MCF 10A (cell line): ENCODE results near the gene HDAC11. TPM values are rescaled to one million over a fixed set of nuclear protein-coding genes. Genes with fewer than 3 reads are reported as not detected.

ENCODE experiments used
- BruUV-seq: library from RNA; stranded (reverse); fragments of 400-500 nt; replicated peaks from 2 replicates; lab custom pipeline; 2021; lab: Mats Ljungman, UMichigan
- CTCF ChIA-PET: fragments of 300-600 bp; sonication (Branson Sonifier 250); formaldehyde crosslinking; extraction: SDS; loops from one replicate; lab custom pipeline; 2021; ENCODE audit warnings: antibody characterized with exemption, inconsistent platforms; lab: Yijun Ruan, JAX
- POLR2A ChIA-PET: fragments of 300-600, 350-650 bp; sonication (Branson Sonifier 250); formaldehyde crosslinking; extraction: SDS; loops from one replicate; lab custom pipeline; 2020; ENCODE audit warnings: antibody characterized with exemption, inconsistent platforms; lab: Yijun Ruan, JAX
- DNase-seq: peaks from one replicate; pipeline ENCODE4 v3.0.0-alpha.2; 2018; ENCODE audit not compliant: unreplicated experiment
- H3K27ac Mint-ChIP-seq: one replicate; pipeline ENCODE4 v1.8.0; 2022; ENCODE audit warnings: mild to moderate bottlenecking, low read depth, mixed read lengths; ENCODE audit not compliant: unreplicated experiment
- H3K27me3 Mint-ChIP-seq: one replicate; pipeline ENCODE4 v1.8.0; 2022; ENCODE audit warnings: mixed read lengths; ENCODE audit not compliant: insufficient read depth, unreplicated experiment
- H3K36me3 Mint-ChIP-seq: one replicate; pipeline ENCODE4 v1.8.0; 2022; ENCODE audit warnings: mild to moderate bottlenecking, moderate library complexity, mixed read lengths; ENCODE audit not compliant: insufficient read depth, unreplicated experiment
- H3K4me1 Mint-ChIP-seq: one replicate; pipeline ENCODE4 v1.8.0; 2022; ENCODE audit warnings: mixed read lengths; ENCODE audit not compliant: insufficient read depth, unreplicated experiment
- H3K4me3 Mint-ChIP-seq: one replicate; pipeline ENCODE4 v1.8.0; 2022; ENCODE audit warnings: mild to moderate bottlenecking, moderate library complexity, mixed read lengths; ENCODE audit not compliant: unreplicated experiment
- H3K9me3 Mint-ChIP-seq: one replicate; pipeline ENCODE4 v1.8.0; 2022; ENCODE audit warnings: mixed read lengths; ENCODE audit not compliant: unreplicated experiment
- intact Hi-C: fragments of 100-400 bp; cut with micrococcal nuclease; formaldehyde crosslinking; loops from 2 replicates; pipeline ENCODE4 v1.14.1; 2022
- total RNA-seq: library from RNA; stranded (reverse); gene quantifications from 2 replicates; pipeline ENCODE4 v1.2.3, GENCODE V29; 2022
- TF ChIP-seq, protein P1 (sequence below): fragments of 200-600 bp; IDR thresholded peaks from one replicate; pipeline ENCODE4 v1.8.0; 2022; ENCODE audit warnings: antibody characterized with exemption, mild to moderate bottlenecking; ENCODE audit not compliant: unreplicated experiment

Gene HDAC11
- total RNA-seq, 1 experiment from 2014 or later: 8.7 TPM

DNA sequence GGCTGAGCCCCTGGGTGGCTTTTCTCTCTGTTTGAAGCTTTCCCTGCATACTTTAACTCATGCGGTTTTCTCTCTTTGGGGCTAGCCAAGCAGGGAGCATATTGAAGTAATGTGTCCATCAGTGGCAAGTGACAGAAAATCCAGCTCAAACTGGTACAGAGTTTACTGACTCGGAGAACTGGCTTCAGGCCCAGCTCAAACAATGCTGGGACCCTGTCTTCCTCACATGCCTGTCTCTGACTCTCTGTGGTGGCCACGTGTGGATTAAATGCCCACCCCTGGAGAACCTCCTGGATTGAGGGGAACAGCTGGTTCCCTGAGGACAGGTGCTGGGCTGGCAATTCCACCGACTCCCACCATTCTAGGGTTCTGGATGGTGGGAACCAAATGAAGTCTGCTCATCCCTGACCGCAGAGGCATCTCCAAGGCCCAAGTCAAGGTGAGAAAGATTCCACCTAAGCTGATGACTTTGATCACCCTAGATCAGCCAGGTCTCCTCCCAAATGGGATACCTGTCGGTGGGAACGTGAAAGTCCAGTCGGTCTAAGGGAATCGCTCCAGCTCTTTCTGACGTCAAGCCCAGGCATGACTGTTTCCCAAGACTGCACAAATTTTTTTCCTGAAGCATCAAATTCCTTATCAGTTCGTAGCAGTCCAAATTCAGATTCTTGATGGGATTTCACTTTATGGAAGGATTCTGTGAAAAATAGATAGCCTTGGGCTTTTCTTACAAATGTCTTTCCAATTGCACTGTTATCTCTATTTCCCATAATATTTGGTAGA, 16.3 kb upstream of the HDAC11 start:
- DNase-seq: no peak
- Mint-ChIP-seq H3K4me1 (no peaks in the 10 kb centered on the region), H3K27me3 (peaks cover 11% of the 10 kb centered on the region), H3K9me3 (no peaks in the 10 kb centered on the region), H3K4me3 (no peak overlapping the region), H3K36me3 (no peaks in the 10 kb centered on the region), H3K27ac (no peak overlapping the region)
- intact Hi-C loops: no loop called here
- POLR2A ChIA-PET: interaction anchor here (0.8 kb wide), 1 partner anchor 185 kb away, joined by 3 read pairs; no protein-coding TSS in a partner anchor
- TF ChIP-seq, protein P1, sequence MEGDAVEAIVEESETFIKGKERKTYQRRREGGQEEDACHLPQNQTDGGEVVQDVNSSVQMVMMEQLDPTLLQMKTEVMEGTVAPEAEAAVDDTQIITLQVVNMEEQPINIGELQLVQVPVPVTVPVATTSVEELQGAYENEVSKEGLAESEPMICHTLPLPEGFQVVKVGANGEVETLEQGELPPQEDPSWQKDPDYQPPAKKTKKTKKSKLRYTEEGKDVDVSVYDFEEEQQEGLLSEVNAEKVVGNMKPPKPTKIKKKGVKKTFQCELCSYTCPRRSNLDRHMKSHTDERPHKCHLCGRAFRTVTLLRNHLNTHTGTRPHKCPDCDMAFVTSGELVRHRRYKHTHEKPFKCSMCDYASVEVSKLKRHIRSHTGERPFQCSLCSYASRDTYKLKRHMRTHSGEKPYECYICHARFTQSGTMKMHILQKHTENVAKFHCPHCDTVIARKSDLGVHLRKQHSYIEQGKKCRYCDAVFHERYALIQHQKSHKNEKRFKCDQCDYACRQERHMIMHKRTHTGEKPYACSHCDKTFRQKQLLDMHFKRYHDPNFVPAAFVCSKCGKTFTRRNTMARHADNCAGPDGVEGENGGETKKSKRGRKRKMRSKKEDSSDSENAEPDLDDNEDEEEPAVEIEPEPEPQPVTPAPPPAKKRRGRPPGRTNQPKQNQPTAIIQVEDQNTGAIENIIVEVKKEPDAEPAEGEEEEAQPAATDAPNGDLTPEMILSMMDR: no peak
- CTCF ChIA-PET: interaction anchor here (0.9 to 1.6 kb wide), 5 partner anchors 11 to 184 kb away, joined by 3 to 7 read pairs (median 6); no protein-coding TSS in a partner anchor
- no TSS peak for BruUV-seq

- TF ChIP-seq, protein P1: no peak
- CTCF ChIA-PET: no interaction called here
- Mint-ChIP-seq H3K9me3 (no peaks in the 10 kb centered on the region), H3K4me3 (no peak overlapping the region), H3K27me3 (peaks cover 11% of the 10 kb centered on the region), H3K4me1 (no peaks in the 10 kb centered on the region), H3K27ac (no peak overlapping the region), H3K36me3 (no peaks in the 10 kb centered on the region)
- intact Hi-C loops: no loop called here
- BruUV-seq: no TSS peak
- POLR2A ChIA-PET: interaction anchor here (2.9 kb wide), 1 partner anchor 10 kb away, joined by 9 read pairs; no protein-coding TSS in a partner anchor
- no peak for DNase-seq
Observed at GRCh38 chr3:13465236-13465873, 14.8 kb upstream of the HDAC11 start.

DNA sequence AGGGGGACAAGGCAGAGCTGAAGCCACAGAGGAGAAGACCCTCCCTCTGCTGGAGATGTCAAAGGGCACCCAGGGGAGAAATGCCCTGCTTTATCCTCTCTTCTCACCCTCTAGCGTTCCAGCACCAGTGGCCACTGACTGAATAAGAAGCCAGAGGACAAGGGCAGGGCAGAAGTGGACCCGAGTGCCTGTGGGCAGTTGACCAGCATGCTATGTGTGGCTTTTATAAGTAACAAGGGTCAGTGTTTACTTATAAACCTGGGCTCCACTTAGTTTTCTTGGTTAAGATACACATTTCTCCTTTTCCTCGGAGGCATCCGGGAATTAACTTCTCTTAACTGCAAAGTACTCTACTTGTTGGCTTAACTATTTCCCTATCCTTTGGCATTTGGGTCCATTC, 13.3 kb upstream of the HDAC11 start:
- Mint-ChIP-seq H3K27me3 (peaks cover 11% of the 10 kb centered on the region), H3K9me3 (no peaks in the 10 kb centered on the region), H3K4me1 (no peaks in the 10 kb centered on the region), H3K27ac (no peak overlapping the region), H3K36me3 (no peaks in the 10 kb centered on the region), H3K4me3 (no peak overlapping the region)
- ChIA-PET POLR2A (interaction anchor here (2.9 kb wide), 1 partner anchor 11 kb away, joined by 9 read pairs; no protein-coding TSS in a partner anchor), CTCF (interaction anchor here (1.0 to 1.3 kb wide), 2 partner anchors 11 to 375 kb away, joined by 3 to 7 read pairs; no protein-coding TSS in a partner anchor)
- TF ChIP-seq, protein P1: no peak
- no peak for DNase-seq
- no TSS peak for BruUV-seq
- intact Hi-C loops: no loop called here
